B cell (primary cell): ENCODE results near the gene RBM38. TPM values are rescaled to one million over a fixed set of nuclear protein-coding genes. Genes with fewer than 3 reads are reported as not detected.
A peak's percentile ranks its signal among the peaks of the same experiment; 100 is the strongest.

ENCODE experiments used
- ATAC-seq: fragments of 200-7000 bp; cut with Tn5 transposase; one replicate; pipeline ENCODE4 v1.10.0; 2021; ENCODE audit warnings: low read depth, mild to moderate bottlenecking, moderate number of reproducible peaks, moderate library complexity
- CTCF ChIA-PET: fragments of 350-600 bp; sonication (Branson Sonifier 250); formaldehyde crosslinking; loops from one replicate; lab custom pipeline; 2021; ENCODE audit warnings: antibody characterized with exemption, inconsistent platforms; lab: Charles Lee
- POLR2A ChIA-PET: fragments of 350-600 bp; sonication (Branson Sonifier 250); formaldehyde crosslinking; loops from one replicate; lab custom pipeline; 2021; ENCODE audit warnings: antibody characterized with exemption; lab: Charles Lee
- DNase-seq: peaks from one replicate; pipeline ENCODE4 v3.0.0; 2013
- H2AFZ ChIP-seq: 2 replicates; pipeline ENCODE4 v1.6.1; 2012; ENCODE audit warnings: mild to moderate bottlenecking, low read depth, low read length; ENCODE audit not compliant: insufficient read depth, poor library complexity, severe bottlenecking
- H3K27ac ChIP-seq, 2 donors: 1 replicate in 1 of 2; 2 replicates in 1 of 2; pipeline ENCODE4 v1.5.1; 2012 to 2013; ENCODE audit warnings: low read length in 2 of 2, mild to moderate bottlenecking in 2 of 2, moderate library complexity in 1 of 2
- H3K27me3 ChIP-seq, 4 experiments: fragments of 200-600 bp in 1 of 4; sonication (generic) in 1 of 4; replicated peaks in 1 of 4; 1 replicate in 2 of 4; 2 replicates in 2 of 4; pipeline versions ENCODE4 v1.6.1 to v1.7.0; 2013 to 2016; ENCODE audit warnings: low read length in 3 of 4, mild to moderate bottlenecking in 2 of 4, mixed read lengths in 1 of 4, moderate library complexity in 1 of 4; ENCODE audit not compliant: insufficient read depth in 4 of 4, control insufficient read depth in 3 of 4; ENCODE audit errors: control extremely low read depth in 1 of 4
- H3K36me3 ChIP-seq, 2 experiments: replicated peaks in 1 of 2; 1 replicate in 1 of 2; 2 replicates in 1 of 2; pipeline versions ENCODE4 v1.6.1 to v1.7.1; 2013; ENCODE audit warnings: low read length in 1 of 2; ENCODE audit not compliant: insufficient read depth in 2 of 2, control insufficient read depth in 1 of 2; ENCODE audit errors: control extremely low read depth in 1 of 2, extremely low read depth in 1 of 2
- H3K4me1 ChIP-seq, 2 donors: fragments of 200-600 bp in 1 of 2; sonication (generic) in 1 of 2; 1 replicate in 1 of 2; 2 replicates in 1 of 2; pipeline versions ENCODE4 v1.5.1 to v1.6.1; 2013 to 2017; ENCODE audit warnings: low read length in 2 of 2; ENCODE audit not compliant: control insufficient read depth in 2 of 2, insufficient read depth in 2 of 2
- H3K4me2 ChIP-seq: replicated peaks from 2 replicates; pipeline ENCODE3; 2012; ENCODE audit warnings: mild to moderate bottlenecking, low read depth, low read length; ENCODE audit not compliant: poor library complexity, severe bottlenecking
- H3K4me3 ChIP-seq, 5 experiments: fragments of 200-600 bp in 1 of 5; sonication (generic) in 1 of 5; 1 replicate in 3 of 5; 2 replicates in 2 of 5; pipeline versions ENCODE4 v1.5.1 to v1.7.0; 2011 to 2016; ENCODE audit warnings: low read length in 4 of 5, mild to moderate bottlenecking in 4 of 5, low read depth in 2 of 5, control low read depth in 1 of 5, moderate library complexity in 1 of 5; ENCODE audit not compliant: insufficient read depth in 1 of 5; ENCODE audit errors: control extremely low read depth in 1 of 5, extremely low read depth in 1 of 5
- H3K79me2 ChIP-seq: fragments of 200-600 bp; sonication (generic); one replicate; pipeline ENCODE4 v1.6.0; 2016; ENCODE audit warnings: low read length; ENCODE audit not compliant: control insufficient read depth, insufficient read depth
- H3K9ac ChIP-seq: fragments of 200-600 bp; sonication (generic); 2 replicates; pipeline ENCODE4 v1.6.1; 2017; ENCODE audit warnings: mild to moderate bottlenecking, low read length, moderate library complexity
- H3K9me3 ChIP-seq, 3 donors: one replicate each; pipeline versions ENCODE4 v1.6.1 to v1.7.1; 2013; ENCODE audit warnings: low read length in 2 of 3; ENCODE audit not compliant: control insufficient read depth in 2 of 3, insufficient read depth in 1 of 3; ENCODE audit errors: control extremely low read depth in 1 of 3
- H4K20me1 ChIP-seq: 2 replicates; pipeline ENCODE4 v1.6.0; 2012; ENCODE audit warnings: mild to moderate bottlenecking, low read length; ENCODE audit not compliant: insufficient read depth, control insufficient read depth, poor library complexity, severe bottlenecking
- H3K27ac Mint-ChIP-seq: one replicate; pipeline ENCODE4 v1.8.0; 2021; ENCODE audit warnings: mixed read lengths
- H3K27me3 Mint-ChIP-seq: one replicate; pipeline ENCODE4 v1.8.0; 2021; ENCODE audit warnings: mixed read lengths
- H3K4me1 Mint-ChIP-seq: one replicate; pipeline ENCODE4 v1.8.0; 2021; ENCODE audit warnings: mixed read lengths
- H3K4me3 Mint-ChIP-seq: one replicate; pipeline ENCODE4 v1.8.0; 2021; ENCODE audit warnings: mixed read lengths
- H3K9me3 Mint-ChIP-seq: one replicate; pipeline ENCODE4 v1.8.0; 2022; ENCODE audit warnings: mixed read lengths; ENCODE audit not compliant: insufficient read depth
- EZH2 ChIP-seq: IDR thresholded peaks from 2 replicates; pipeline ENCODE4 v1.6.1; 2012; ENCODE audit warnings: borderline replicate concordance, low read depth, mild to moderate bottlenecking, moderate library complexity, low read length; ENCODE audit not compliant: insufficient read depth, poor library complexity, severe bottlenecking
- WGBS: methylation state at CpG from one replicate; pipeline ENCODE4 v1.1.5; 2013; ENCODE audit warnings: missing lambda C conversion rate; ENCODE audit not compliant: insufficient coverage; 5-methylcytosine and 5-hydroxymethylcytosine counted together
- intact Hi-C: fragments of 100-400 bp; cut with micrococcal nuclease; formaldehyde crosslinking; loops from one replicate; pipeline ENCODE4 v1.10.0; 2022
- polyA plus RNA-seq: library from polyadenylated mRNA; depleted of rRNA; stranded (reverse); fragments of >200 nt; gene quantifications from 2 replicates; pipeline ENCODE4 v1.2.3, GENCODE V29; 2012
- total RNA-seq, 2 donors: library from RNA; stranded (reverse); fragments of 120-200 nt in 1 of 2; gene quantifications; 1 replicate in 1 of 2; 2 replicates in 1 of 2; pipeline versions ENCODE4 v1.2.3 to v1.2.4, GENCODE V29; 2013 to 2022
- TF ChIP-seq, protein P1 (sequence below): fragments of 200-600 bp; IDR thresholded peaks from one replicate; pipeline ENCODE4 v1.8.0; 2022; ENCODE audit warnings: antibody characterized with exemption, mild to moderate bottlenecking

Gene RBM38
- total and polyA plus RNA-seq, 2 donors (not counting 1 experiment from before 2014, with no cell fraction given): 198 to 225 TPM

DNA sequence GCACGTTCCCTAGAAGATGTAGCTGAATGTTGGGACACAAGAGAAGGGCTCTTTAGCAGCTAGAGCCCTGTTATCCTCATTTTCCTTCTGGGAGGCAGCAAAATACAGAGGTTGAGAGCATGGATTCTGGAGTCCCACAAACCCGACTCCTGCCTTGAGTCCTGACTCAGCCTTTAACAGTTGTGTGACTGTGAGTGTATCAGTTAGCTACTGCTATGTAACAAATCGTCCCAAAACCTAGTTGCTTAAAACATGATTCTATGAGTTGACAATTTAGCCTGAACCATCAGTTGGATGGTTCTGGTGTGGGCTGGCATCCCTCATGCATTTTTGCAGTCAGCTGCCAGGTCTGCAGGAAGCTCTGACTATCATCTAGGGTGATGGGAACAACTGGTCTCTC is 54.6 kb downstream of the RBM38 start:
- POLR2A ChIA-PET: interaction anchor here (1.6 kb wide), 1 partner anchor 10 kb away, joined by 4 read pairs; no protein-coding TSS in a partner anchor
- no peaks in the 10 kb centered on the region for H3K27me3 Mint-ChIP-seq

DNA sequence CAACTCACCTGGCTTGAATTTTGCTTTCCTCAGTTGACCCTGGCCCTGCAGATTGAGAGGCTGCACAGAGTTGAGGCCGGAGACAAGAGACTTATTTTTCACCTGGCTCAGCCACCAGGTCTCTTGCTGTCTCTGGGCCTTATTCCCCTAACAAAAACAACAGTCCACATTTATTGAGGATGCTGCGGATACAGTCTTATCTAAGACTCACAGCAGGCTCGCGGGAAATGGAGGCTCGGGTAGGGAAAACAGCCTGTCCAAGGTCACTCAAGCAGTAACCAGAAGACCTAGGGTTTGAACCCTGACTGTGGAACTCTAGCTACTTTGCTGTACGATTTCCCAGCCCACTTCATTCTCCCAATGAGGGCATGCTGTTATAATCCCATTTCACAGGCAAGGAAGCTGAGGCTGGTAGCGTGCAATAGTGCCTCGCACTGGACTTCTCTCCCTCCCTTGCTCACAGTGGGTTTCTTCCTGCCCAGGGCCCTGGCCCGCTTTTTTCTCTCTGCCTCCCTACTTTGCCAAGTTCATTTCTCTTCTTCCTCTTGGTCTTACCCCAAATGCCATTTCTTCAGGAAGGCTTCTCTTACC is 57.7 kb downstream of the RBM38 start:
- Mint-ChIP-seq H3K27ac (peak overlapping the region; percentile 23), H3K4me1 (peaks cover 53% of the 10 kb centered on the region), H3K27me3 (no peaks in the 10 kb centered on the region), H3K9me3 (no peaks in the 10 kb centered on the region), H3K4me3 (no peak overlapping the region)
- ATAC-seq: no peak
- peaks cover 0 to 7% (median 6%) of the 10 kb centered on the region in 3 donors for H3K9me3 ChIP-seq
- intact Hi-C loops: no loop called here
- ChIA-PET POLR2A (no interaction called here), CTCF (interaction anchor here (1.2 kb wide), 1 partner anchor 44 kb away, joined by 3 read pairs; no protein-coding TSS in a partner anchor)
- H3K4me2 ChIP-seq: peak overlapping the region; percentile 78
- no peak overlapping the region for H3K9ac ChIP-seq
- H3K79me2 ChIP-seq: no peaks in the 10 kb centered on the region
- no peak overlapping the region for H2AFZ ChIP-seq
- no peak for TF ChIP-seq EZH2
- TF ChIP-seq, protein P1, sequence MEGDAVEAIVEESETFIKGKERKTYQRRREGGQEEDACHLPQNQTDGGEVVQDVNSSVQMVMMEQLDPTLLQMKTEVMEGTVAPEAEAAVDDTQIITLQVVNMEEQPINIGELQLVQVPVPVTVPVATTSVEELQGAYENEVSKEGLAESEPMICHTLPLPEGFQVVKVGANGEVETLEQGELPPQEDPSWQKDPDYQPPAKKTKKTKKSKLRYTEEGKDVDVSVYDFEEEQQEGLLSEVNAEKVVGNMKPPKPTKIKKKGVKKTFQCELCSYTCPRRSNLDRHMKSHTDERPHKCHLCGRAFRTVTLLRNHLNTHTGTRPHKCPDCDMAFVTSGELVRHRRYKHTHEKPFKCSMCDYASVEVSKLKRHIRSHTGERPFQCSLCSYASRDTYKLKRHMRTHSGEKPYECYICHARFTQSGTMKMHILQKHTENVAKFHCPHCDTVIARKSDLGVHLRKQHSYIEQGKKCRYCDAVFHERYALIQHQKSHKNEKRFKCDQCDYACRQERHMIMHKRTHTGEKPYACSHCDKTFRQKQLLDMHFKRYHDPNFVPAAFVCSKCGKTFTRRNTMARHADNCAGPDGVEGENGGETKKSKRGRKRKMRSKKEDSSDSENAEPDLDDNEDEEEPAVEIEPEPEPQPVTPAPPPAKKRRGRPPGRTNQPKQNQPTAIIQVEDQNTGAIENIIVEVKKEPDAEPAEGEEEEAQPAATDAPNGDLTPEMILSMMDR: no peak
- no peak overlapping the region for H3K27ac ChIP-seq
- H3K4me3 ChIP-seq: no peak overlapping the region
- 97% methylated on average over 9 of the region's 9 CpGs for WGBS
- H4K20me1 ChIP-seq: no peaks in the 10 kb centered on the region
- no peaks in the 10 kb centered on the region for H3K36me3 ChIP-seq
- no peak for DNase-seq
- no peaks in the 10 kb centered on the region for H3K27me3 ChIP-seq
- peaks cover 38 to 47% of the 10 kb centered on the region in 2 donors for H3K4me1 ChIP-seq

More for the DNA sequence above, 54.6 kb downstream of the RBM38 start:
- ATAC-seq (no peak), DNase-seq (no peak)
- no peaks in the 10 kb centered on the region for H4K20me1 ChIP-seq
- H3K79me2 ChIP-seq: no peaks in the 10 kb centered on the region
- H3K27me3 ChIP-seq: no peaks in the 10 kb centered on the region
- no peak overlapping the region for H3K4me2 ChIP-seq
- 100% methylated on average over 1 of the region's 3 CpGs for WGBS
- H3K9me3 Mint-ChIP-seq: no peaks in the 10 kb centered on the region
- H2AFZ ChIP-seq: no peak overlapping the region
- no peak overlapping the region for H3K27ac ChIP-seq
- peaks cover 31% of the 10 kb centered on the region for H3K4me1 Mint-ChIP-seq
- CTCF ChIA-PET: interaction anchor here (0.9 to 1.5 kb wide), 3 partner anchors 10 to 64 kb away, joined by 3 to 5 read pairs (median 3); no protein-coding TSS in a partner anchor
- H3K9me3 ChIP-seq: peaks cover 0 to 7% (median 6%) of the 10 kb centered on the region in 3 donors
- no peak for TF ChIP-seq EZH2
- TF ChIP-seq, protein P1: no peak
- no peak overlapping the region for H3K9ac ChIP-seq
- H3K4me3 Mint-ChIP-seq: no peak overlapping the region
- intact Hi-C loops: no loop called here
- no peaks in the 10 kb centered on the region for H3K36me3 ChIP-seq
- no peak overlapping the region for H3K4me3 ChIP-seq
- H3K27ac Mint-ChIP-seq: peak overlapping the region; percentile 8
- H3K4me1 ChIP-seq: peaks cover 16 to 24% of the 10 kb centered on the region in 2 donors
